K562 (cell line): Measurements from ENCODE around the gene SHISA5. TPM values are rescaled to one million over a fixed set of nuclear protein-coding genes. Genes with fewer than 3 reads are reported as not detected.

Experiments used
- ARID2 ChIP-seq: fragments of 450-650 bp; IDR thresholded peaks from 2 replicates; pipeline ENCODE4 v1.6.1; 2017; ENCODE audit warnings: antibody characterized with exemption, mild to moderate bottlenecking
- CEBPG ChIP-seq, 3 experiments: fragments of 200-800 bp in 1 of 3; sonication (Bioruptor generic) in 1 of 3; sonication (generic) in 1 of 3; formaldehyde crosslinking in 1 of 3; IDR thresholded peaks in 2 of 3; conservative IDR thresholded peaks in 1 of 3; 2 replicates each; pipeline versions ENCODE4 v1.6.1 to v1.8.0; 2016 to 2022; ENCODE audit warnings: missing compliant biosample characterization in 2 of 3, missing genetic modification characterization in 2 of 3, mild to moderate bottlenecking in 1 of 3, missing genetic modification reagents in 1 of 3
- MTA1 ChIP-seq: fragments of 450-650 bp; IDR thresholded peaks from 2 replicates; pipeline ENCODE4 v1.6.1; 2017; ENCODE audit warnings: borderline replicate concordance
- NBN ChIP-seq: fragments of 450-650 bp; IDR thresholded peaks from 2 replicates; pipeline ENCODE4 v1.6.1; 2016; ENCODE audit warnings: low read depth, mild to moderate bottlenecking
- RFX1 ChIP-seq: fragments of 450-650 bp; IDR thresholded peaks from 2 replicates; pipeline ENCODE4 v1.6.1; 2016; ENCODE audit warnings: mild to moderate bottlenecking, moderate library complexity
- SMC3 ChIP-seq: conservative IDR thresholded peaks from 2 replicates; pipeline ENCODE4 v1.6.1; 2011; ENCODE audit warnings: low read depth, low read length, improper control_type of control experiment; ENCODE audit not compliant: insufficient read depth
- TEAD4 ChIP-seq, 2 experiments: sonication (generic) in 1 of 2; formaldehyde crosslinking in 1 of 2; IDR thresholded peaks; 2 replicates each; pipeline versions ENCODE4 v1.6.1 to v1.8.0; 2012 to 2022; ENCODE audit warnings: borderline replicate concordance in 1 of 2, inconsistent platforms in 1 of 2, low read length in 1 of 2, mild to moderate bottlenecking in 1 of 2, missing genetic modification reagents in 1 of 2
- ZNF311 ChIP-seq: fragments of 250-450 bp; sonication (Bioruptor Pico); IDR thresholded peaks from 2 replicates; pipeline ENCODE4 v1.4.0; 2020; ENCODE audit warnings: mild to moderate bottlenecking, moderate library complexity
- polyA plus RNA-seq, 8 experiments: library from polyadenylated mRNA; depleted of rRNA in 4 of 8; stranded (reverse) in 5 of 8; unstranded in 3 of 8; fragments of >200 nt; fragmentation: Nextera tagmentation in 2 of 8; fragmentation: Illumina TruSeq in 1 of 8; extraction: Ambion mirVana in 2 of 8; extraction: Trizol in 1 of 8; gene quantifications; 2 replicates each; pipeline versions ENCODE4 v1.2.1 to v1.2.3, GENCODE V29; 2011 to 2014; ENCODE audit warnings: inconsistent platforms in 1 of 8, missing spikeins in 1 of 8
- total RNA-seq, 7 experiments: library from RNA; depleted of rRNA in 6 of 7; stranded (reverse); fragments of >200 nt in 6 of 7; fragmentation: Illumina TruSeq in 2 of 7; extraction: Trizol in 2 of 7; gene quantifications; 2 replicates each; pipeline versions ENCODE4 v1.2.1 to v1.2.3, GENCODE V29; 2011 to 2021; ENCODE audit warnings: low replicate concordance in 1 of 7
- TF ChIP-seq, protein P1 (sequence below), 2 experiments: fragments of 450-650 bp; IDR thresholded peaks; 2 replicates each; pipeline ENCODE4 v1.6.1; 2016
- TF ChIP-seq, protein P2 (sequence below), 2 experiments: fragments of 450-650 bp; formaldehyde crosslinking in 1 of 2; IDR thresholded peaks; 2 replicates each; pipeline versions ENCODE4 v1.4.0 to v1.6.1; 2014 to 2020; ENCODE audit warnings: mild to moderate bottlenecking in 2 of 2, borderline replicate concordance in 1 of 2, low read depth in 1 of 2
- TF ChIP-seq, protein P3 (sequence below): fragments of 450-650 bp; IDR thresholded peaks from 2 replicates; pipeline ENCODE4 v1.6.1; 2016

The SHISA5 gene
- total and polyA plus RNA-seq, 9 of the 15 experiments (the other 6 are each of a cell fraction or from before 2014, with no cell fraction given): 8.4 to 85.8 (median 56.1) TPM

DNA sequence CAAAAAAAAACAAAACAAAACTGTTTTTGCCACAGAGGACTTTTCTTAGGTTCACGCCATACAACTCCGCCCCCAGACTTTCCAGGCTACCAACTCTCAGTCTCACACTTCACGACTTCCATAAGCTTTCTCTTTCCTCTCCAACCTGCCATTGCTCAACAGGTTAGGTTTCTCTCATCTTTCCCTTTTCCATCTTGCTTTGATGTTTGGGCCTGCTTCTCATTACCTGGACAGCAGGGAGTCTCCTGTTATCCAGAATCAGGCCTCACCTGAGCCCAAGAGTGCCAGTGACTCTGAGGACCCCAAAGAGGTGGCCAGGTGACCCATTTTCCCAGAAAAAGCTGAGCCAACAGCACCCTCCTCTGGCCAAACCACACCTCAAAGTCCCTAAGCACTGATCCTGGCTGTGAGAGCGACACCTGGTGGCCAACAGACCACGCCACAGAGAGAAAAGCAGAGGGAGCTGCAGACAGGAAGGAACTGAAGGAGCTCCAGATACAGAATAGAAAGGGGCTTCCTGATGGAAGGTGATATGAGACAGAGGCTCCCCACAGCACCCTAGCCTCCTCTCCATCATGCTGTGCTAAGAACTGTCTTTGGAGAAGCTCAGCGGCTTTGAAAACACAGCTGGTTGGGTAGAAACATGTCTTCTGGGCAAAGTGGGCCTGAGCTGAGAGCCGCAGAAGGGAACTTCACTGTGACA, 68.0 kb downstream of the SHISA5 start (continued):
- TF ChIP-seq, protein P1, sequence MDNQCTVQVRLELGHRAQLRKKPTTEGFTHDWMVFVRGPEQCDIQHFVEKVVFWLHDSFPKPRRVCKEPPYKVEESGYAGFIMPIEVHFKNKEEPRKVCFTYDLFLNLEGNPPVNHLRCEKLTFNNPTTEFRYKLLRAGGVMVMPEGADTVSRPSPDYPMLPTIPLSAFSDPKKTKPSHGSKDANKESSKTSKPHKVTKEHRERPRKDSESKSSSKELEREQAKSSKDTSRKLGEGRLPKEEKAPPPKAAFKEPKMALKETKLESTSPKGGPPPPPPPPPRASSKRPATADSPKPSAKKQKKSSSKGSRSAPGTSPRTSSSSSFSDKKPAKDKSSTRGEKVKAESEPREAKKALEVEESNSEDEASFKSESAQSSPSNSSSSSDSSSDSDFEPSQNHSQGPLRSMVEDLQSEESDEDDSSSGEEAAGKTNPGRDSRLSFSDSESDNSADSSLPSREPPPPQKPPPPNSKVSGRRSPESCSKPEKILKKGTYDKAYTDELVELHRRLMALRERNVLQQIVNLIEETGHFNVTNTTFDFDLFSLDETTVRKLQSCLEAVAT (IDR thresholded peaks at IDR 0.05): peak in 1 of 2 experiments; percentile 64; a peak in 1 of 4 replicates
- TF ChIP-seq, protein P2, sequence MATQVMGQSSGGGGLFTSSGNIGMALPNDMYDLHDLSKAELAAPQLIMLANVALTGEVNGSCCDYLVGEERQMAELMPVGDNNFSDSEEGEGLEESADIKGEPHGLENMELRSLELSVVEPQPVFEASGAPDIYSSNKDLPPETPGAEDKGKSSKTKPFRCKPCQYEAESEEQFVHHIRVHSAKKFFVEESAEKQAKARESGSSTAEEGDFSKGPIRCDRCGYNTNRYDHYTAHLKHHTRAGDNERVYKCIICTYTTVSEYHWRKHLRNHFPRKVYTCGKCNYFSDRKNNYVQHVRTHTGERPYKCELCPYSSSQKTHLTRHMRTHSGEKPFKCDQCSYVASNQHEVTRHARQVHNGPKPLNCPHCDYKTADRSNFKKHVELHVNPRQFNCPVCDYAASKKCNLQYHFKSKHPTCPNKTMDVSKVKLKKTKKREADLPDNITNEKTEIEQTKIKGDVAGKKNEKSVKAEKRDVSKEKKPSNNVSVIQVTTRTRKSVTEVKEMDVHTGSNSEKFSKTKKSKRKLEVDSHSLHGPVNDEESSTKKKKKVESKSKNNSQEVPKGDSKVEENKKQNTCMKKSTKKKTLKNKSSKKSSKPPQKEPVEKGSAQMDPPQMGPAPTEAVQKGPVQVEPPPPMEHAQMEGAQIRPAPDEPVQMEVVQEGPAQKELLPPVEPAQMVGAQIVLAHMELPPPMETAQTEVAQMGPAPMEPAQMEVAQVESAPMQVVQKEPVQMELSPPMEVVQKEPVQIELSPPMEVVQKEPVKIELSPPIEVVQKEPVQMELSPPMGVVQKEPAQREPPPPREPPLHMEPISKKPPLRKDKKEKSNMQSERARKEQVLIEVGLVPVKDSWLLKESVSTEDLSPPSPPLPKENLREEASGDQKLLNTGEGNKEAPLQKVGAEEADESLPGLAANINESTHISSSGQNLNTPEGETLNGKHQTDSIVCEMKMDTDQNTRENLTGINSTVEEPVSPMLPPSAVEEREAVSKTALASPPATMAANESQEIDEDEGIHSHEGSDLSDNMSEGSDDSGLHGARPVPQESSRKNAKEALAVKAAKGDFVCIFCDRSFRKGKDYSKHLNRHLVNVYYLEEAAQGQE (IDR thresholded peaks at IDR 0.05; ENCODE audit: borderline replicate concordance): peak; percentile 92
- TF ChIP-seq, protein P2 (CRISPR knock-in tag; IDR thresholded peaks at IDR 0.05; ENCODE audit: low read depth): no peak
- TF ChIP-seq RFX1 (no peak), NBN (peak; percentile 29; the same call in 1 of the 2 replicates), ZNF311 (no peak), TEAD4 (IDR thresholded peaks at IDR 0.05; ENCODE audit: low read length) (0 out of 2 replicates have a peak, but pooled peaks have one; percentile 22), TEAD4 (CRISPR knock-in tag; IDR thresholded peaks at IDR 0.05; ENCODE audit: borderline replicate concordance) (no peak), ARID2 (peak; percentile 81), MTA1 (no peak), SMC3 (peak; percentile 98), CEBPG (CRISPR knock-in tag; IDR thresholded peaks at IDR 0.05) (no peak), CEBPG (tag; conservative IDR thresholded peaks at IDR 0.05 in 1 of 2, IDR thresholded peaks at IDR 0.05 in 1 of 2) (peak in 1 of 2 experiments; percentile 18; a peak in 1 of 4 replicates)
- TF ChIP-seq, protein P3, sequence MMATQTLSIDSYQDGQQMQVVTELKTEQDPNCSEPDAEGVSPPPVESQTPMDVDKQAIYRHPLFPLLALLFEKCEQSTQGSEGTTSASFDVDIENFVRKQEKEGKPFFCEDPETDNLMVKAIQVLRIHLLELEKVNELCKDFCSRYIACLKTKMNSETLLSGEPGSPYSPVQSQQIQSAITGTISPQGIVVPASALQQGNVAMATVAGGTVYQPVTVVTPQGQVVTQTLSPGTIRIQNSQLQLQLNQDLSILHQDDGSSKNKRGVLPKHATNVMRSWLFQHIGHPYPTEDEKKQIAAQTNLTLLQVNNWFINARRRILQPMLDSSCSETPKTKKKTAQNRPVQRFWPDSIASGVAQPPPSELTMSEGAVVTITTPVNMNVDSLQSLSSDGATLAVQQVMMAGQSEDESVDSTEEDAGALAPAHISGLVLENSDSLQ: no peak
